Neural cell (in vitro differentiated cells): Measurements from ENCODE around the gene FRMPD4. TPM values are rescaled to one million over a fixed set of nuclear protein-coding genes. Genes with fewer than 3 reads are reported as not detected.

Experiments
- H2AFZ ChIP-seq: fragments of 200-600, 300-800 bp; sonication (generic), shearing (Covaris generic); 2 replicates; pipeline ENCODE4 v1.6.0; 2014; ENCODE audit warnings: low read depth, mild to moderate bottlenecking, antibody characterized with exemption, low read length, moderate library complexity
- H3F3A ChIP-seq: fragments of 200-600 bp; shearing (Covaris generic); 2 replicates; pipeline ENCODE4 v1.6.1; 2016; ENCODE audit warnings: mild to moderate bottlenecking, moderate library complexity, mixed read lengths, antibody characterized with exemption, low read length; ENCODE audit not compliant: insufficient read depth, poor library complexity, severe bottlenecking
- H3K27ac ChIP-seq: fragments of 200-600, 300-800 bp; sonication (generic), shearing (Covaris generic); 2 replicates; pipeline ENCODE4 v1.5.1; 2014; ENCODE audit warnings: mild to moderate bottlenecking, low read length, moderate library complexity
- H3K27me3 ChIP-seq: fragments of 300-800, 200-600 bp; sonication (generic), shearing (Covaris generic); 2 replicates; pipeline ENCODE4 v1.6.0; 2014; ENCODE audit warnings: mild to moderate bottlenecking, low read depth, low read length, moderate library complexity; ENCODE audit not compliant: insufficient read depth
- H3K36me3 ChIP-seq: fragments of 300-800, 200-600 bp; sonication (generic), shearing (Covaris generic); 2 replicates; pipeline ENCODE4 v1.5.1; 2014; ENCODE audit warnings: mild to moderate bottlenecking, antibody characterized with exemption, low read length, moderate library complexity; ENCODE audit not compliant: insufficient read depth
- H3K4me2 ChIP-seq: fragments of 300-800, 200-600 bp; sonication (generic), shearing (Covaris generic); 2 replicates; pipeline ENCODE4 v1.6.0; 2014; ENCODE audit warnings: mild to moderate bottlenecking, low read length
- H3K4me3 ChIP-seq: fragments of 300-800, 200-600 bp; sonication (generic), shearing (Covaris generic); 2 replicates; pipeline ENCODE4 v1.5.1; 2014; ENCODE audit warnings: mild to moderate bottlenecking, low read length, moderate library complexity
- H3K79me2 ChIP-seq: fragments of 200-600 bp; shearing (Covaris generic); replicated peaks from 2 replicates; pipeline ENCODE4 v1.6.0; 2014; ENCODE audit warnings: mild to moderate bottlenecking, low read length, moderate library complexity; ENCODE audit not compliant: insufficient read depth
- H3K9ac ChIP-seq: fragments of 300-800, 200-600 bp; sonication (generic), shearing (Covaris generic); 2 replicates; pipeline ENCODE4 v1.6.1; 2016; ENCODE audit warnings: mild to moderate bottlenecking, low read length, mixed read lengths
- H3K9me2 ChIP-seq: fragments of 200-600 bp; shearing (Covaris generic); 2 replicates; pipeline ENCODE4 v1.6.1; 2016; ENCODE audit warnings: mild to moderate bottlenecking, low read length, mixed read lengths; ENCODE audit not compliant: insufficient read depth
- H3K9me3 ChIP-seq: fragments of 200-600, 300-800 bp; sonication (generic), shearing (Covaris generic); 2 replicates; pipeline ENCODE4 v1.6.1; 2016; ENCODE audit warnings: mild to moderate bottlenecking, mixed run types, low read length, moderate library complexity, mixed read lengths
- H4K20me1 ChIP-seq: fragments of 200-600 bp; shearing (Covaris generic); 2 replicates; pipeline ENCODE4 v1.6.1; 2016; ENCODE audit warnings: mild to moderate bottlenecking, mixed run types; ENCODE audit not compliant: insufficient read depth
- CTCF ChIP-seq: fragments of 450-650 bp; IDR thresholded peaks from 2 replicates; pipeline ENCODE4 v1.5.1; 2014; ENCODE audit warnings: antibody characterized with exemption, mild to moderate bottlenecking, moderate library complexity; ENCODE audit not compliant: poor library complexity, severe bottlenecking
- EP300 ChIP-seq: fragments of 450-650 bp; conservative IDR thresholded peaks from 2 replicates; pipeline ENCODE4 v1.6.1; 2014; ENCODE audit warnings: antibody characterized with exemption, mild to moderate bottlenecking, moderate library complexity; ENCODE audit not compliant: poor library complexity, severe bottlenecking
- EZH2 ChIP-seq: fragments of 200-600, 300-800 bp; shearing (Covaris generic), sonication (generic); IDR thresholded peaks from 2 replicates; pipeline ENCODE4 v1.6.1; 2014; ENCODE audit warnings: antibody characterized with exemption, low read length, borderline replicate concordance, mild to moderate bottlenecking; ENCODE audit not compliant: insufficient read depth, poor library complexity, severe bottlenecking
- MXI1 ChIP-seq: fragments of 450-650 bp; conservative IDR thresholded peaks from 2 replicates; pipeline ENCODE4 v1.6.1; 2014; ENCODE audit warnings: antibody characterized with exemption, mild to moderate bottlenecking; ENCODE audit not compliant: poor library complexity, severe bottlenecking
- POLR2AphosphoS5 ChIP-seq: IDR thresholded peaks from 2 replicates; pipeline ENCODE4 v1.6.1; 2012
- RAD21 ChIP-seq: fragments of 450-650 bp; conservative IDR thresholded peaks from 2 replicates; pipeline ENCODE4 v1.6.1; 2014; ENCODE audit warnings: antibody characterized with exemption, mild to moderate bottlenecking, moderate library complexity
- REST ChIP-seq: IDR thresholded peaks from 2 replicates; pipeline ENCODE4 v1.6.1; 2012; ENCODE audit warnings: borderline replicate concordance
- SMC3 ChIP-seq: fragments of 450-650 bp; conservative IDR thresholded peaks from 2 replicates; pipeline ENCODE4 v1.6.1; 2014; ENCODE audit warnings: antibody characterized with exemption, mild to moderate bottlenecking, moderate library complexity; ENCODE audit not compliant: poor library complexity
- TAF1 ChIP-seq: IDR thresholded peaks from 2 replicates; pipeline ENCODE4 v1.6.1; 2012; ENCODE audit warnings: low read depth
- polyA plus RNA-seq: library from polyadenylated mRNA; depleted of rRNA; stranded (reverse); fragments of >200 nt; gene quantifications from 2 replicates; pipeline ENCODE4 v1.2.3, GENCODE V29; 2014

FRMPD4 gene
- polyA plus RNA-seq, 1 donor from 2014 or later = 1.2 TPM

GRCh38 chrX:12647230-12647629, 509.0 kb downstream of the FRMPD4 start:
- H3K4me3 ChIP-seq = no peak overlapping the region
- no peak overlapping the region for H3K4me2 ChIP-seq
- H3F3A ChIP-seq = no peaks in the 10 kb centered on the region
- H3K27ac ChIP-seq = no peak overlapping the region
- H3K9me3 ChIP-seq = no peaks in the 10 kb centered on the region
- H3K9ac ChIP-seq = no peak overlapping the region
- no peaks in the 10 kb centered on the region for H3K27me3 ChIP-seq
- H4K20me1 ChIP-seq = no peaks in the 10 kb centered on the region
- H3K9me2 ChIP-seq = no peaks in the 10 kb centered on the region
- TF ChIP-seq EZH2 = no peak
- H3K79me2 ChIP-seq = no peaks in the 10 kb centered on the region
- H3K36me3 ChIP-seq = no peaks in the 10 kb centered on the region
- H2AFZ ChIP-seq = no peak overlapping the region

GRCh38 chrX:12648995-12649394, 510.7 kb downstream of the FRMPD4 start:
- Histone ChIP-seq H3K79me2 (no peaks in the 10 kb centered on the region), H3K9ac (no peak overlapping the region), H3K36me3 (no peaks in the 10 kb centered on the region), H3K27me3 (no peaks in the 10 kb centered on the region), H4K20me1 (no peaks in the 10 kb centered on the region), H3K4me3 (no peak overlapping the region), H2AFZ (no peak overlapping the region), H3K9me3 (no peaks in the 10 kb centered on the region), H3K27ac (no peak overlapping the region), H3K9me2 (no peaks in the 10 kb centered on the region), H3F3A (no peaks in the 10 kb centered on the region), H3K4me2 (no peak overlapping the region)
- TF ChIP-seq CTCF (no peak), RAD21 (no peak), TAF1 (no peak), SMC3 (no peak)

DNA sequence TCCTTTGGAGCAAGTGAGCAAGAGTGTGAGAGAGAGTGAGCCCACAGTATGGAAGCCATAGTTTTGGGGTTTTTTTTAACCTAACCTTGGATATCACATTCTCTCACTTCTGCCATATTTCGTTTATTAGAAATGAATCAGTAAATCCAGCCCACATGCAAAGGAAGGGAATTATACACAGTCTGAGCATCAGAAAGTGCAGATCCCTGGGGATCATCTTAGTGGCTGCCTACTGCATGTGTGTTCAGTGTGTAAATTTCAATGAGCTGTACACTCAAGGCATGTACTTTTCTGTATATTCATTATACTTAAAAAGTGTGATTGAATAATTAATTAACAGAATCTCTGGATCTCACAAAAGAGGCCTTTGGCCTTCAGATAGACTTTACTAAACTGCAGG, 519.2 kb downstream of the FRMPD4 start:
- Histone ChIP-seq H3K9me2 (no peaks in the 10 kb centered on the region), H3K4me2 (no peak overlapping the region), H3K79me2 (no peaks in the 10 kb centered on the region), H3K9me3 (no peaks in the 10 kb centered on the region), H3K27me3 (no peaks in the 10 kb centered on the region), H4K20me1 (no peaks in the 10 kb centered on the region), H3K27ac (no peak overlapping the region), H3K9ac (no peak overlapping the region), H3F3A (no peaks in the 10 kb centered on the region), H3K4me3 (no peak overlapping the region), H2AFZ (no peak overlapping the region), H3K36me3 (no peaks in the 10 kb centered on the region)
- no peak for TF ChIP-seq REST
- TF ChIP-seq MXI1 = no peak
- no peak for TF ChIP-seq SMC3
- TF ChIP-seq CTCF = no peak
- TF ChIP-seq EZH2 = no peak
- TF ChIP-seq TAF1 = no peak
- no peak for TF ChIP-seq RAD21
- no peak for TF ChIP-seq EP300
- no peak for TF ChIP-seq POLR2AphosphoS5
